B cell (primary cell): ENCODE measurements around the gene PGP. TPM values are rescaled to one million over a fixed set of nuclear protein-coding genes. Genes with fewer than 3 reads are reported as not detected.

Experiments
- ATAC-seq: fragments of 200-7000 bp; cut with Tn5 transposase; one replicate; pipeline ENCODE4 v1.10.0; 2021; ENCODE audit warnings: low read depth, mild to moderate bottlenecking, moderate number of reproducible peaks, moderate library complexity
- CTCF ChIA-PET: fragments of 350-600 bp; sonication (Branson Sonifier 250); formaldehyde crosslinking; loops from one replicate; lab custom pipeline; 2021; ENCODE audit warnings: antibody characterized with exemption, inconsistent platforms; lab: Charles Lee
- POLR2A ChIA-PET: fragments of 350-600 bp; sonication (Branson Sonifier 250); formaldehyde crosslinking; loops from one replicate; lab custom pipeline; 2021; ENCODE audit warnings: antibody characterized with exemption; lab: Charles Lee
- DNase-seq: peaks from one replicate; pipeline ENCODE4 v3.0.0; 2013
- H2AFZ ChIP-seq: 2 replicates; pipeline ENCODE4 v1.6.1; 2012; ENCODE audit warnings: mild to moderate bottlenecking, low read depth, low read length; ENCODE audit not compliant: insufficient read depth, poor library complexity, severe bottlenecking
- H3K27ac ChIP-seq, 2 donors: 1 replicate in 1 of 2; 2 replicates in 1 of 2; pipeline ENCODE4 v1.5.1; 2012 to 2013; ENCODE audit warnings: low read length in 2 of 2, mild to moderate bottlenecking in 2 of 2, moderate library complexity in 1 of 2
- H3K27me3 ChIP-seq, 4 experiments: fragments of 200-600 bp in 1 of 4; sonication (generic) in 1 of 4; replicated peaks in 1 of 4; 1 replicate in 2 of 4; 2 replicates in 2 of 4; pipeline versions ENCODE4 v1.6.1 to v1.7.0; 2013 to 2016; ENCODE audit warnings: low read length in 3 of 4, mild to moderate bottlenecking in 2 of 4, mixed read lengths in 1 of 4, moderate library complexity in 1 of 4; ENCODE audit not compliant: insufficient read depth in 4 of 4, control insufficient read depth in 3 of 4; ENCODE audit errors: control extremely low read depth in 1 of 4
- H3K36me3 ChIP-seq, 2 experiments: replicated peaks in 1 of 2; 1 replicate in 1 of 2; 2 replicates in 1 of 2; pipeline versions ENCODE4 v1.6.1 to v1.7.1; 2013; ENCODE audit warnings: low read length in 1 of 2; ENCODE audit not compliant: insufficient read depth in 2 of 2, control insufficient read depth in 1 of 2; ENCODE audit errors: control extremely low read depth in 1 of 2, extremely low read depth in 1 of 2
- H3K4me1 ChIP-seq, 2 donors: fragments of 200-600 bp in 1 of 2; sonication (generic) in 1 of 2; 1 replicate in 1 of 2; 2 replicates in 1 of 2; pipeline versions ENCODE4 v1.5.1 to v1.6.1; 2013 to 2017; ENCODE audit warnings: low read length in 2 of 2; ENCODE audit not compliant: control insufficient read depth in 2 of 2, insufficient read depth in 2 of 2
- H3K4me2 ChIP-seq: replicated peaks from 2 replicates; pipeline ENCODE3; 2012; ENCODE audit warnings: mild to moderate bottlenecking, low read depth, low read length; ENCODE audit not compliant: poor library complexity, severe bottlenecking
- H3K4me3 ChIP-seq, 5 experiments: fragments of 200-600 bp in 1 of 5; sonication (generic) in 1 of 5; 1 replicate in 3 of 5; 2 replicates in 2 of 5; pipeline versions ENCODE4 v1.5.1 to v1.7.0; 2011 to 2016; ENCODE audit warnings: low read length in 4 of 5, mild to moderate bottlenecking in 4 of 5, low read depth in 2 of 5, control low read depth in 1 of 5, moderate library complexity in 1 of 5; ENCODE audit not compliant: insufficient read depth in 1 of 5; ENCODE audit errors: control extremely low read depth in 1 of 5, extremely low read depth in 1 of 5
- H3K79me2 ChIP-seq: fragments of 200-600 bp; sonication (generic); one replicate; pipeline ENCODE4 v1.6.0; 2016; ENCODE audit warnings: low read length; ENCODE audit not compliant: control insufficient read depth, insufficient read depth
- H3K9ac ChIP-seq: fragments of 200-600 bp; sonication (generic); 2 replicates; pipeline ENCODE4 v1.6.1; 2017; ENCODE audit warnings: mild to moderate bottlenecking, low read length, moderate library complexity
- H3K9me3 ChIP-seq, 3 donors: one replicate each; pipeline versions ENCODE4 v1.6.1 to v1.7.1; 2013; ENCODE audit warnings: low read length in 2 of 3; ENCODE audit not compliant: control insufficient read depth in 2 of 3, insufficient read depth in 1 of 3; ENCODE audit errors: control extremely low read depth in 1 of 3
- H4K20me1 ChIP-seq: 2 replicates; pipeline ENCODE4 v1.6.0; 2012; ENCODE audit warnings: mild to moderate bottlenecking, low read length; ENCODE audit not compliant: insufficient read depth, control insufficient read depth, poor library complexity, severe bottlenecking
- H3K27ac Mint-ChIP-seq: one replicate; pipeline ENCODE4 v1.8.0; 2021; ENCODE audit warnings: mixed read lengths
- H3K27me3 Mint-ChIP-seq: one replicate; pipeline ENCODE4 v1.8.0; 2021; ENCODE audit warnings: mixed read lengths
- H3K4me1 Mint-ChIP-seq: one replicate; pipeline ENCODE4 v1.8.0; 2021; ENCODE audit warnings: mixed read lengths
- H3K4me3 Mint-ChIP-seq: one replicate; pipeline ENCODE4 v1.8.0; 2021; ENCODE audit warnings: mixed read lengths
- H3K9me3 Mint-ChIP-seq: one replicate; pipeline ENCODE4 v1.8.0; 2022; ENCODE audit warnings: mixed read lengths; ENCODE audit not compliant: insufficient read depth
- EZH2 ChIP-seq: IDR thresholded peaks from 2 replicates; pipeline ENCODE4 v1.6.1; 2012; ENCODE audit warnings: borderline replicate concordance, low read depth, mild to moderate bottlenecking, moderate library complexity, low read length; ENCODE audit not compliant: insufficient read depth, poor library complexity, severe bottlenecking
- WGBS: methylation state at CpG from one replicate; pipeline ENCODE4 v1.1.5; 2013; ENCODE audit warnings: missing lambda C conversion rate; ENCODE audit not compliant: insufficient coverage; 5-methylcytosine and 5-hydroxymethylcytosine counted together
- intact Hi-C: fragments of 100-400 bp; cut with micrococcal nuclease; formaldehyde crosslinking; loops from one replicate; pipeline ENCODE4 v1.10.0; 2022
- polyA plus RNA-seq: library from polyadenylated mRNA; depleted of rRNA; stranded (reverse); fragments of >200 nt; gene quantifications from 2 replicates; pipeline ENCODE4 v1.2.3, GENCODE V29; 2012
- total RNA-seq, 2 donors: library from RNA; stranded (reverse); fragments of 120-200 nt in 1 of 2; gene quantifications; 1 replicate in 1 of 2; 2 replicates in 1 of 2; pipeline versions ENCODE4 v1.2.3 to v1.2.4, GENCODE V29; 2013 to 2022
- TF ChIP-seq, protein P1 (sequence below): fragments of 200-600 bp; IDR thresholded peaks from one replicate; pipeline ENCODE4 v1.8.0; 2022; ENCODE audit warnings: antibody characterized with exemption, mild to moderate bottlenecking

Gene PGP
- total and polyA plus RNA-seq, 2 donors (not counting 1 experiment from before 2014, with no cell fraction given) = 15.4 to 16.5 TPM

GRCh38 chr16:2190002-2190658 lies 24.5 kb downstream of the PGP start:
- ChIA-PET CTCF (interaction anchor here (0.6 to 0.7 kb wide), 2 partner anchors 71 to 312 kb away, joined by 3 read pairs; no protein-coding TSS in a partner anchor), POLR2A (no interaction called here)
- DNase-seq = no peak
- Histone ChIP-seq H3K27me3 (peaks cover 0 to 18% (median 6%) of the 10 kb centered on the region in 4 experiments), H3K27ac (no peak overlapping the region), H3K4me3 (no peak overlapping the region), H3K4me1 (peaks cover 4 to 6% of the 10 kb centered on the region in 2 donors), H3K4me2 (no peak overlapping the region), H4K20me1 (no peaks in the 10 kb centered on the region), H3K79me2 (no peaks in the 10 kb centered on the region), H3K36me3 (no peaks in the 10 kb centered on the region), H2AFZ (no peak overlapping the region), H3K9ac (no peak overlapping the region), H3K9me3 (peaks cover 0 to under 1% (median 0%) of the 10 kb centered on the region in 3 donors)
- peaks cover 11% of the 10 kb centered on the region for H3K27me3 Mint-ChIP-seq
- H3K4me3 Mint-ChIP-seq = no peak overlapping the region
- H3K4me1 Mint-ChIP-seq = peaks cover 5% of the 10 kb centered on the region
- no peaks in the 10 kb centered on the region for H3K9me3 Mint-ChIP-seq
- no peak overlapping the region for H3K27ac Mint-ChIP-seq
- no peak for ATAC-seq
- TF ChIP-seq, protein P1, sequence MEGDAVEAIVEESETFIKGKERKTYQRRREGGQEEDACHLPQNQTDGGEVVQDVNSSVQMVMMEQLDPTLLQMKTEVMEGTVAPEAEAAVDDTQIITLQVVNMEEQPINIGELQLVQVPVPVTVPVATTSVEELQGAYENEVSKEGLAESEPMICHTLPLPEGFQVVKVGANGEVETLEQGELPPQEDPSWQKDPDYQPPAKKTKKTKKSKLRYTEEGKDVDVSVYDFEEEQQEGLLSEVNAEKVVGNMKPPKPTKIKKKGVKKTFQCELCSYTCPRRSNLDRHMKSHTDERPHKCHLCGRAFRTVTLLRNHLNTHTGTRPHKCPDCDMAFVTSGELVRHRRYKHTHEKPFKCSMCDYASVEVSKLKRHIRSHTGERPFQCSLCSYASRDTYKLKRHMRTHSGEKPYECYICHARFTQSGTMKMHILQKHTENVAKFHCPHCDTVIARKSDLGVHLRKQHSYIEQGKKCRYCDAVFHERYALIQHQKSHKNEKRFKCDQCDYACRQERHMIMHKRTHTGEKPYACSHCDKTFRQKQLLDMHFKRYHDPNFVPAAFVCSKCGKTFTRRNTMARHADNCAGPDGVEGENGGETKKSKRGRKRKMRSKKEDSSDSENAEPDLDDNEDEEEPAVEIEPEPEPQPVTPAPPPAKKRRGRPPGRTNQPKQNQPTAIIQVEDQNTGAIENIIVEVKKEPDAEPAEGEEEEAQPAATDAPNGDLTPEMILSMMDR = no peak
- no peak for TF ChIP-seq EZH2
- WGBS = 85% methylated on average over 22 of the region's 24 CpGs
- intact Hi-C loops = loop anchor here (10.0 kb wide), 2 partner anchors 155 to 415 kb away; partner anchors contain the start of gene ABCA3

DNA sequence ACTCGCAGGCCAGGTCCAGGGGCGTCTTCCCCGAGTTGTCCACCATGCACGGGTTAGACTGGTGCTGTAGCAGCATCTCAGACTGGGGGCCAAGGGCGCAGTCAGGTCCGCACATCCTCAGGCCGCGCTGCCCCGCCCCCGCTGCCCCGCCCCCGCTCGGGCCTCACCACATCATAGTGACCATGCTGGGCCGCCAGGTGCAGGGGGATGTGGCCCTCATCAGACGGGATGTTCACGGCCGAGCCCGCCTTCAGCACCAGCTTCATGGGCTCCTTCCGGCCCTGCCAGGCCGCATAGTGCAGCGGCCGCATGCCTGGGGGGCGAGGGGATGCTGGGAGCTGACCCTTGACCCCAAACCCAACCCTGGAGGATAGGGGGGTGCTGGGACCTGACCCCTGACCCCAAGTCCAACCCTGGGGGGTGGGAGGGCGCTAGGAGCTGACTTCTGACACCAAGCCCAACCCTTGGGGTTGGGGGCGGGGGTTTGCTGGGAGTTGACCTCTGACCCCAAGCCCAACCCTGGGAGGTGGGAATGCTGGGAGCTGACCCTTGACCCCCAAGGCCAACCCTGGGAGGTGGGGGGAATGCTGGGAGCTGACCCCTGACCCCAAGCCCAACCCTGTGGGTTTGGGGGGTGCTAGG lies 25.3 kb downstream of the PGP start:
- H3K27me3 ChIP-seq = peaks cover 0 to 11% (median 2%) of the 10 kb centered on the region in 4 experiments
- no peak overlapping the region for H3K4me3 ChIP-seq
- DNase-seq = no peak
- H3K4me2 ChIP-seq = no peak overlapping the region
- H3K4me1 ChIP-seq = no peaks in the 10 kb centered on the region
- H3K79me2 ChIP-seq = no peaks in the 10 kb centered on the region
- Mint-ChIP-seq H3K4me3 (no peak overlapping the region), H3K9me3 (no peaks in the 10 kb centered on the region), H3K27ac (no peak overlapping the region), H3K27me3 (peaks cover 6% of the 10 kb centered on the region), H3K4me1 (peaks cover 2% of the 10 kb centered on the region)
- ChIA-PET POLR2A (no interaction called here), CTCF (interaction anchor here (0.6 to 0.7 kb wide), 2 partner anchors 72 to 312 kb away, joined by 3 read pairs; no protein-coding TSS in a partner anchor)
- WGBS = 97% methylated on average over 23 of the region's 25 CpGs
- intact Hi-C loops = no loop called here
- ATAC-seq = no peak
- TF ChIP-seq, protein P1 = no peak
- no peak for TF ChIP-seq EZH2
- no peaks in the 10 kb centered on the region for H3K9me3 ChIP-seq
- H2AFZ ChIP-seq = no peak overlapping the region
- H3K9ac ChIP-seq = no peak overlapping the region
- H3K36me3 ChIP-seq = no peaks in the 10 kb centered on the region
- no peaks in the 10 kb centered on the region for H4K20me1 ChIP-seq
- H3K27ac ChIP-seq = no peak overlapping the region
